ENCODE measurements around the gene RABGAP1. TPM values are rescaled to one million over a fixed set of nuclear protein-coding genes. Genes with fewer than 3 reads are reported as not detected.

RABGAP1 gene
- total RNA-seq, 1 donor from 2014 or later: 31.9 TPM

DNA sequence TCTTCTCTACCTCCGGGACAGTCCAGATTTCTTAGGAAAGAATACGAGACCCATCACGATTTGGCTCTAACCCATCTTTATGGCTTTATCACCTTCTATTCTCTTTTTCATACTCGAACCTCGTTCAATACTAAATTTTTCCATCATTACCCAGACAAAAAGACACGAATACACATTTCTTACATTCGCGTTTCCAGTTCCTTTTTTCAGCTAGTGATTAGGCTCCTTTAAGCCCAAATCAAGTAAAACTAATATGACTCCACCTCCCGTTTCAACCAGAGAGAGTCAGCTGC, 28.2 kb upstream of the RABGAP1 start:
- FAIRE-seq (no peak), DNase-seq (ENCODE audit: low read depth) (no peak)
- TF ChIP-seq, protein P1, sequence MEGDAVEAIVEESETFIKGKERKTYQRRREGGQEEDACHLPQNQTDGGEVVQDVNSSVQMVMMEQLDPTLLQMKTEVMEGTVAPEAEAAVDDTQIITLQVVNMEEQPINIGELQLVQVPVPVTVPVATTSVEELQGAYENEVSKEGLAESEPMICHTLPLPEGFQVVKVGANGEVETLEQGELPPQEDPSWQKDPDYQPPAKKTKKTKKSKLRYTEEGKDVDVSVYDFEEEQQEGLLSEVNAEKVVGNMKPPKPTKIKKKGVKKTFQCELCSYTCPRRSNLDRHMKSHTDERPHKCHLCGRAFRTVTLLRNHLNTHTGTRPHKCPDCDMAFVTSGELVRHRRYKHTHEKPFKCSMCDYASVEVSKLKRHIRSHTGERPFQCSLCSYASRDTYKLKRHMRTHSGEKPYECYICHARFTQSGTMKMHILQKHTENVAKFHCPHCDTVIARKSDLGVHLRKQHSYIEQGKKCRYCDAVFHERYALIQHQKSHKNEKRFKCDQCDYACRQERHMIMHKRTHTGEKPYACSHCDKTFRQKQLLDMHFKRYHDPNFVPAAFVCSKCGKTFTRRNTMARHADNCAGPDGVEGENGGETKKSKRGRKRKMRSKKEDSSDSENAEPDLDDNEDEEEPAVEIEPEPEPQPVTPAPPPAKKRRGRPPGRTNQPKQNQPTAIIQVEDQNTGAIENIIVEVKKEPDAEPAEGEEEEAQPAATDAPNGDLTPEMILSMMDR (IDR thresholded peaks at IDR 0.05; ENCODE audit: insufficient read depth, low read length, severe bottlenecking): no peak
- Histone ChIP-seq H3K27me3 (ENCODE audit: control insufficient read depth, insufficient read depth, low read length) (no peaks in the 10 kb centered on the region), H3K36me3 (ENCODE audit: control insufficient read depth, insufficient read depth, low read length) (peaks cover 5% of the 10 kb centered on the region), H3K4me3 (ENCODE audit: low read depth, low read length) (peak overlapping the region; percentile 56)

DNA sequence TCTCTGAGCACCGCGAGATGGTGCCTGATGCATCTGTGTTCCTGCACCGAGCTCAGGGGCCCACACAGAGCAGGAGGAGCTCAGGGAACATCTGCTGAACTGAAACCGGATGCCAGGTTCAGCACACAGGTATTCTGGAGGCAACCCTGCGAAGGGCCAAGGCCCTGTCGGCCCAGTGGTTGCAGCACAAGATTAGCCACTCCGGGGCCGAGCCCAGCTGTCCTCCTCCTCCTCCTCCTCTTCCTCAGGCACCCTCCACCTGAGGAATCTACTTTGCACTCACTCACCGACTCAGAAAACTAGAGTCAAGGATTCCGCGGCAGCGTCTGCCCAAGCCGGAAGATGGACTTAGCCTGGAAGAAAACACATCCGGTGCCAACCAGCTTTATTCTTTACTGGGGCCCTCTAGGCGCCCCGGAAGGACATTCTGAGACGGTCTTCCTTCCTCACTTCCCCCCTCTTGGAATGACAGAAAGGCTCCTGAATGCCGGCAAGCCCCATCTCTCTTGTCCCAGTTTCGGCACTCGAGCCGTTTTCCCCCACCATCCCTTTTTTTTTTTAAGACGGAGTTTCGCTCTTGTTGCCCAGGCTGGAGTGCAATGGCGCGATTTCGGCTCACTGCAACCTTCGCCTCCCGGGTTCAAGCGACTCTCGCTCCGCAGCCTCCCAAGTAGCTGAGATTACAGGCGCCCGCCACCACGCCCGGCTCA, 27.7 kb upstream of the RABGAP1 start, which contains the start of gene ZBTB6:
ZBTB6 (minus strand) TSS at position 360 of the 710 bp plus-strand sequence. CDS start 1,251 bp downstream, outside the sequence.
- Histone ChIP-seq H3K36me3 (ENCODE audit: control insufficient read depth, insufficient read depth, low read length) (peaks cover 5% of the 10 kb centered on the region), H3K4me3 (ENCODE audit: low read depth, low read length) (peak within 1 kb of the TSS; percentile 56), H3K27me3 (ENCODE audit: control insufficient read depth, insufficient read depth, low read length) (no peaks in the 10 kb centered on the region)
- TF ChIP-seq, protein P1 (IDR thresholded peaks at IDR 0.05; ENCODE audit: insufficient read depth, low read length, severe bottlenecking): no peak
- FAIRE-seq (no peak), DNase-seq (ENCODE audit: low read depth) (peak; percentile 79)

DNA sequence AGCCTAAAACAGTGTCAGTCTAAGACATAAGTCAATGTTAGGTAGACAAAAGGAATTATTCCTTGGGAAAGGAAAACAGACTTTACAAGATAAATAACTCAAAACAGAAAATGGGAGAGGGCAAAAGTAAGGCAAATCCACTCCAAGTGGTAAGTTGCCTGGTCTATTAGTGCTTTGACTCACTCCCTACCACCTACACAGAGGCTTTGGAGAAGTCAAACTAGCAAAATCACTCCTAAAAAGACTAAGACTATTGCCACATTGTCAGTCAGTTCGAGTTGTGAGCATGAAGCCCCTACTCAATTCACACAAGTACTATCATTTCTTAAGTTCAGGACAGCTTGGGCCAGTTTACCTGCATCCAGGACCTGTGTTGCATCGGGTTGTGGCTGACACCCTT, 22.5 kb upstream of the RABGAP1 start:
- H3K36me3 ChIP-seq (ENCODE audit: control insufficient read depth, insufficient read depth, low read length): no peaks in the 10 kb centered on the region
- no peak for DNase-seq (ENCODE audit: low read depth)
- H3K27me3 ChIP-seq (ENCODE audit: control insufficient read depth, insufficient read depth, low read length): no peaks in the 10 kb centered on the region

DNA sequence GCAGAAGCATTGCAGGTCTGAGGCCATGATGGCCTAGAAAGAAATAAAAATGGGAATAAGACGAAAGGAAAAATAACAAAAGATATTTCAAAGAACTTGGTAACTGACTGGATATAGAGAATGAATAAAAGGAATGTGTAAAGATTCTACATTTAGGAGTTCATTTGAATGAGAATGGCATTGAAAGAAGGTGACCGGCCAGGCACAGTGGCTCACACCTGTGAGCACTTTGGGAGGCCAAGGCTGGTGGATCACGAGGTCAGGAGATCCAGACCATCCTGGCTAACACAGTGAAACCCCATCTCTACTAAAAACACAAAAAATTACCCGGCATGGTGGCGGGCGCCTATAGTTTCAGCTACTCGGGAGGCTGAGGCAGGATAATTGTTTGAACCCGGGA, 18.1 kb upstream of the RABGAP1 start:
- H3K36me3 ChIP-seq (ENCODE audit: control insufficient read depth, insufficient read depth, low read length): no peaks in the 10 kb centered on the region
- no peak for DNase-seq (ENCODE audit: low read depth)
- no peaks in the 10 kb centered on the region for H3K27me3 ChIP-seq (ENCODE audit: control insufficient read depth, insufficient read depth, low read length)
- TF ChIP-seq, protein P1 (IDR thresholded peaks at IDR 0.05; ENCODE audit: insufficient read depth, low read length, severe bottlenecking): no peak
- FAIRE-seq: no peak
- H3K4me3 ChIP-seq (ENCODE audit: low read depth, low read length): no peak overlapping the region

More for the DNA sequence above, 22.5 kb upstream of the RABGAP1 start:
- TF ChIP-seq, protein P1 (IDR thresholded peaks at IDR 0.05; ENCODE audit: insufficient read depth, low read length, severe bottlenecking): no peak
- H3K4me3 ChIP-seq (ENCODE audit: low read depth, low read length): no peak overlapping the region
- FAIRE-seq: peak; percentile 40

DNA sequence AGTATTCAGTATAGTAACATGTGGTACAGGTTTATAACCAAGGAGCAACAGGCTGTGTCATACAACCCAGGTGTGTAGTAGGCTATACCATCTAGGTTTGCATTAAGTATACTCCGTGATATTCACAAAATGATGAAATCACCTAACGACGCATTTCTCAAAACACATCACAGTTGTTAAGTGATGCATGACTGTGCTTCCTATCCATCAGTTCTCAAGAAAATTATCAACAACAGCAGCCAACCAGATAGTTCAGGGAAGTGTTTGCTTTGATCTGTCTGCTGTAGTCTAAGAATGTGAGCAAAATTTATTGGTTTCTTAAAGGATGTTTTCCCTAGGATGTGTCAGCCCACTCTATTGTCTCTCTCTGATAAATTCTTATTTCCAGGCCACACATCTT, 16.9 kb upstream of the RABGAP1 start:
- H3K4me3 ChIP-seq (ENCODE audit: low read depth, low read length): no peak overlapping the region
- FAIRE-seq (no peak), DNase-seq (ENCODE audit: low read depth) (no peak)
- H3K27me3 ChIP-seq (ENCODE audit: control insufficient read depth, insufficient read depth, low read length): no peaks in the 10 kb centered on the region
- H3K36me3 ChIP-seq (ENCODE audit: control insufficient read depth, insufficient read depth, low read length): no peaks in the 10 kb centered on the region
- TF ChIP-seq, protein P1 (IDR thresholded peaks at IDR 0.05; ENCODE audit: insufficient read depth, low read length, severe bottlenecking): no peak
